RWPE2 (cell line): ENCODE results near the gene DENND1A.
"Not testable (repeated sequence)": the region's sequence is repeated elsewhere in the genome, so short reads cannot be mapped to it uniquely, and the experiment has no call there.

ENCODE experiments used
- ATAC-seq: fragments of 200-7000 bp; cut with Tn5 transposase; 3 replicates; pipeline ENCODE4 v1.9.1; 2021; ENCODE audit warnings: low read depth
- DNase-seq: peaks from one replicate; pipeline ENCODE4 v3.0.0-alpha.2; 2020; ENCODE audit warnings: low spot score
- H3K27ac ChIP-seq: fragments of 450-650 bp; 2 replicates; pipeline ENCODE4 v1.5.1; 2017; ENCODE audit warnings: mild to moderate bottlenecking; ENCODE audit not compliant: poor library complexity, severe bottlenecking
- H3K27me3 ChIP-seq: fragments of 250-450 bp; sonication (Bioruptor Pico); 2 replicates; pipeline ENCODE4 v1.5.1; 2021; ENCODE audit warnings: mild to moderate bottlenecking, moderate library complexity; ENCODE audit not compliant: insufficient read depth, poor library complexity, severe bottlenecking
- H3K36me3 ChIP-seq: fragments of 250-450 bp; sonication (Bioruptor Pico); 2 replicates; pipeline ENCODE4 v1.5.1; 2020; ENCODE audit warnings: low read depth, mild to moderate bottlenecking, moderate library complexity
- H3K4me1 ChIP-seq: fragments of 250-450 bp; sonication (Bioruptor Pico); 2 replicates; pipeline ENCODE4 v1.5.1; 2021; ENCODE audit warnings: mild to moderate bottlenecking, moderate library complexity; ENCODE audit not compliant: insufficient read depth, poor library complexity, severe bottlenecking
- H3K4me3 ChIP-seq: fragments of 250-450 bp; sonication (Bioruptor Pico); 2 replicates; pipeline ENCODE4 v1.5.1; 2021; ENCODE audit warnings: mild to moderate bottlenecking, moderate library complexity; ENCODE audit not compliant: severe bottlenecking
- H3K9me3 ChIP-seq: fragments of 250-450 bp; sonication (Bioruptor Pico); 2 replicates; pipeline ENCODE4 v1.5.1; 2021; ENCODE audit warnings: mild to moderate bottlenecking, moderate library complexity; ENCODE audit not compliant: severe bottlenecking
- TF ChIP-seq, protein P1 (sequence below): fragments of 450-650 bp; IDR thresholded peaks from one replicate; pipeline ENCODE4 v1.5.1; 2017; ENCODE audit warnings: mild to moderate bottlenecking, moderate library complexity; ENCODE audit not compliant: poor library complexity, severe bottlenecking

DENND1A gene

DNA sequence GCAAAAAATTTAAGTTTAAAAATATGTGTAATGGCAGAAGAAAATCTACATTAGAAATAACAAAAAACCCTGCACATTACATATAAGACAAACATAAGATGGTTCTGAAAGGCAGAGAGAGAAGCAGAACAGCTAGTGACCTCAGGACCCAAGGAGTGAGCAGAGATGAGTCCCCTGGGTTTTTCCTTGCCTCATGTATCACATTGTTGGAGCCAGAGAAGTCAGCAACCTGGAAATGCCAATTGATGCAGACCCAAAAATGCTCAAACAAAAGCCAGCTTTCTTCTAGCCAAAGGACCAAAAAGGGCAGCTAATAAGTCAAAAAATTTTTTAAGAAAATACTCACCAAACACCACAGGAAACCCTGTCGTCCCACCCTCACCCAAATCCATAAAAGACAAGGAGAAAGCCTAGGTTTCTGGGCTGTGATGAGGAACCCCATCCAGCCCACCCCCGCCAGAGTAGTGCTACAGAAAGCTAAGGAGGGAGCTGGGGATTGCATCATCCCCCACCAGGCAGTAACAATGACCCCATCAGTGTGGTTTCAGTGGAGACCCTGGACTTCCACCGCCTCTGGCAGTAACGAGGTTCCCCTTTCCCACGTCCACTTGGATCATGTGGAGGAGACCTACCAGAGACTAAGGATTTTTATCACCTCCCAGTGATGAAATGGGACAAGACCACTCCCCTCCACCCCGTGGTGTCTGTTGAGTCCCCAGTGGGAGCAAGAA is 17.6 kb downstream of the DENND1A start:
- Histone ChIP-seq H3K36me3 (no peaks in the 10 kb centered on the region; the same call in 1 of the 2 replicates), H3K27ac (no peak overlapping the region), H3K4me3 (no peak overlapping the region), H3K4me1 (no peaks in the 10 kb centered on the region), H3K27me3 (no peaks in the 10 kb centered on the region), H3K9me3 (peaks cover 4% of the 10 kb centered on the region)
- no peak for DNase-seq
- TF ChIP-seq, protein P1, sequence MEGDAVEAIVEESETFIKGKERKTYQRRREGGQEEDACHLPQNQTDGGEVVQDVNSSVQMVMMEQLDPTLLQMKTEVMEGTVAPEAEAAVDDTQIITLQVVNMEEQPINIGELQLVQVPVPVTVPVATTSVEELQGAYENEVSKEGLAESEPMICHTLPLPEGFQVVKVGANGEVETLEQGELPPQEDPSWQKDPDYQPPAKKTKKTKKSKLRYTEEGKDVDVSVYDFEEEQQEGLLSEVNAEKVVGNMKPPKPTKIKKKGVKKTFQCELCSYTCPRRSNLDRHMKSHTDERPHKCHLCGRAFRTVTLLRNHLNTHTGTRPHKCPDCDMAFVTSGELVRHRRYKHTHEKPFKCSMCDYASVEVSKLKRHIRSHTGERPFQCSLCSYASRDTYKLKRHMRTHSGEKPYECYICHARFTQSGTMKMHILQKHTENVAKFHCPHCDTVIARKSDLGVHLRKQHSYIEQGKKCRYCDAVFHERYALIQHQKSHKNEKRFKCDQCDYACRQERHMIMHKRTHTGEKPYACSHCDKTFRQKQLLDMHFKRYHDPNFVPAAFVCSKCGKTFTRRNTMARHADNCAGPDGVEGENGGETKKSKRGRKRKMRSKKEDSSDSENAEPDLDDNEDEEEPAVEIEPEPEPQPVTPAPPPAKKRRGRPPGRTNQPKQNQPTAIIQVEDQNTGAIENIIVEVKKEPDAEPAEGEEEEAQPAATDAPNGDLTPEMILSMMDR: no peak
- no peak for ATAC-seq

DNA sequence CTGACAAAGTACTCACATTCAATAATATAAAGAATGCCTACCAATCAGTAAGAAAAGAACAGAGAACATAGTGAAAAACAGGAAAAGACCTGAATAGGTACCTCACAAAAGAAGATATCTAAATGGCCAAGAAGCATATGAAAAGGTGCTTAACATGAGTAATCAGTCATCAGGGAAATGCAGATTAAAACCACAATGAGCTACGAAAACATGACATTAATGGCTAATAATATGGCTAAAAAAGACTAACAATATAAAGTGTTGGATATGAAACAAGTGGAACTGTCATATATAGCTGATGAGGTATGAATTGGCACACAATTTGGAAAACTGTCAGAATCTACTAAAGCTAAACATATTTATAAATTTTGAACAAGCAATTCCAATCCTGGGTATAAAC is 18.9 kb downstream of the DENND1A start:
- ATAC-seq (no peak), DNase-seq (no peak)
- Histone ChIP-seq H3K4me3 (no peak overlapping the region), H3K27ac (no peak overlapping the region), H3K27me3 (no peaks in the 10 kb centered on the region), H3K9me3 (peaks cover 4% of the 10 kb centered on the region), H3K4me1 (no peaks in the 10 kb centered on the region), H3K36me3 (no peaks in the 10 kb centered on the region; the same call in 1 of the 2 replicates)
- TF ChIP-seq, protein P1: no peak

DNA sequence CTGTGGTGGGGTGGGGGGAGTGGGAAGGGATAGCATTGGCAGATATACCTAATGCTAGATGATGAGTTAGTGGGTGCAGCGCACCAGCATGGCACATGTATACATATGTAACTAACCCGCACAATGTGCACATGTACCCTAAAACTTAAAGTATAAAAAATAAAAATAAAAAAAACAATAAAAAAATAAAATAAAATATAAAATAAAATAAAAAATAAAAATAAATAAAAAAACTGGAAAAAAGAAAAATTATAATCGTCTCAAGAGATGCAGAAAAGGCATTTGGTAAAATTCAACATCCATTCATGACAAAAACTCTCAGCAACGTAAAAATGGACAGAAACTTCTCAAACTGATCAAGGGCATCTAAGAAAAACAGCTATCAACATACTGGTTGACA is 20.7 kb downstream of the DENND1A start:
- H3K9me3 ChIP-seq, H3K4me1 ChIP-seq, ATAC-seq, H3K36me3 ChIP-seq, H3K27me3 ChIP-seq, H3K4me3 ChIP-seq, DNase-seq, H3K27ac ChIP-seq: not testable (repeated sequence)

DNA sequence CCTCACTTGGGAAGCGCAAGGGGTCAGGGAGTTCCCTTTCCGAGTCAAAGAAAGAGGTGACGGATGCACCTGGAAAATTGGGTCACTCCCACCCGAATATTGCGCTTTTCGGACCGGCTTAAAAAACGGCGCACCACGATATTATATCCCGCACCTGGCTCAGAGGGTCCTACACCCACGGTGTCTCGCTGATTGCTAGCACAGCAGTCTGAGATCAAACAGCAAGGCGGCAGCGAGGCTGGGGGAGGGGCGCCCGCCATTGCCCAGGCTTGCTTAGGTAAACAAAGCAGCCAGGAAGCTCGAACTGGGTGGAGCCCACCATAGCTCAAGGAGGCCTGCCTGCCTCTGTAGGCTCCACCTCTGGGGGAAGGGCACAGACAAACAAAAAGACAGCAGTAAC is 26.4 kb downstream of the DENND1A start:
- H3K27ac ChIP-seq, DNase-seq, H3K4me3 ChIP-seq, H3K9me3 ChIP-seq, H3K36me3 ChIP-seq, H3K27me3 ChIP-seq, ATAC-seq, H3K4me1 ChIP-seq: not testable (repeated sequence)

DNA sequence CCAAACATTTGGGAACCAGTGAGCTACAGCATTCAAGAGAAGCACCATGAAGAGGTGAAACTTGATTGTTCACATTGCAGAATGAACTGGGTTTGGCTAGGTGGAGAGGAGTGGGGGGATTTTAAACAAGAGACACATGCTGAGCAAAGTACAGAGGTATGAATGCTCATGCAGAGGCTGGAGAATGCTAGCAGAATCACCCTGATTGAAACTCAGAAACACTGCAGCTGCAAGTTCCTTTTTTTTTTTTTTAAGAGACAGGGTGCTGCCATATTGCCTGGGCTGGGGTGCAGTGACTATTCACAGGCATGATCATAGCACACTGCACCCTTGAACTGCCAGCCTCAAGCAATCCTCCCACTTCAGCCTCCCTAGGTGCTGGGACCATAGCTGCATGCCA is 35.1 kb downstream of the DENND1A start:
- Histone ChIP-seq H3K9me3 (no peaks in the 10 kb centered on the region), H3K4me3 (no peak overlapping the region), H3K27me3 (no peaks in the 10 kb centered on the region), H3K27ac (no peak overlapping the region), H3K4me1 (no peaks in the 10 kb centered on the region), H3K36me3 (no peaks in the 10 kb centered on the region)
- no peak for DNase-seq
- TF ChIP-seq, protein P1: no peak
- ATAC-seq: no peak

DNA sequence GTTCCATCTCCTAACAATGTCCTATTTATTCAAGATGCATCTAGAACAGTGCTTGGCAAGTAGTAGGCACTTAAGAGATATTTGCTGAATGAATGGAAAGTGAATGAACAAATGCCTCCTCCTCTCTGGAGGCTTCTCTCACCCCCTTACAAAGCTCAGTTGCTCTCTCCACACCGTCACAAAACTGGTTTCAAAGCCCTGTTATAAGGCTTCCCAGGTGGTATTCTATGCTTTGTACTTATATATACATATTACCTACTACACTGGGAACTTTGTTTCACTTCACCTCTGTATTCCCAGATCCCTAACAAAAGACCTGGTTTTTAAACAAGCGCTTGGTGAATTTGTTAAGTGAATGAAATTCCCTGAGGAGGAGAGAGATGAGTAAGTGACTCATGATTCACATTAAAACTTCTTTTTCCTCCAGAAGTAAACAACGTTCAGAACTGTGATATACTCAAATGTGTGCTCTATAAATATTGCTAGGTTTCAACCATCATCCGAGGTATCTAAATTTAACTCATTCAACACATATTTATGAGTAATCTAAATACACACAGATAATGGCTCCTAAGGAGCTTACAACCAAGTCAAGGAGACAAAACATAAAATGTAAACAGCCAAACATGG is 36.0 kb downstream of the DENND1A start:
- Histone ChIP-seq H3K27ac (no peak overlapping the region), H3K9me3 (no peaks in the 10 kb centered on the region), H3K27me3 (no peaks in the 10 kb centered on the region), H3K4me3 (no peak overlapping the region), H3K4me1 (no peaks in the 10 kb centered on the region), H3K36me3 (no peaks in the 10 kb centered on the region)
- no peak for ATAC-seq
- no peak for DNase-seq
- TF ChIP-seq, protein P1: no peak
